IMR-90 (cell line): Measurements from ENCODE around the gene NXF2B. TPM values are rescaled to one million over a fixed set of nuclear protein-coding genes. Genes with fewer than 3 reads are reported as not detected.

ENCODE experiments used
- ATAC-seq: fragments of 200-7000 bp; cut with Tn5 transposase; 2 replicates; pipeline ENCODE4 v1.9.1; 2020; ENCODE audit warnings: low read depth, mild to moderate bottlenecking, moderate library complexity
- BruUV-seq: library from RNA; stranded (reverse); fragments of 400-500 nt; replicated peaks from 2 replicates; lab custom pipeline; 2021; lab: Mats Ljungman, UMichigan
- CTCF ChIA-PET: fragments of 300-600 bp; formaldehyde crosslinking; extraction: SDS; loops from one replicate; lab custom pipeline; 2021; ENCODE audit warnings: antibody characterized with exemption; lab: Yijun Ruan, JAX
- POLR2A ChIA-PET: fragments of 300-600 bp; sonication (Branson Sonifier 250); formaldehyde crosslinking; loops from one replicate; lab custom pipeline; 2022; ENCODE audit warnings: antibody characterized with exemption; ENCODE audit not compliant: unreplicated experiment; lab: Charles Lee
- DNase-seq: peaks from one replicate; pipeline ENCODE4 v3.0.0; 2013
- H2AFZ ChIP-seq: replicated peaks from 2 replicates; pipeline ENCODE3; 2013; ENCODE audit warnings: low read length, mild to moderate bottlenecking; ENCODE audit not compliant: poor library complexity
- H2AK5ac ChIP-seq: 2 replicates; pipeline ENCODE4 v1.6.1; 2013; ENCODE audit warnings: low read depth, low read length, inconsistent platforms
- H2AK9ac ChIP-seq: replicated peaks from 2 replicates; pipeline ENCODE3; 2013; ENCODE audit warnings: mild to moderate bottlenecking, low read depth, low read length, moderate library complexity; ENCODE audit not compliant: poor library complexity
- H2BK120ac ChIP-seq: 2 replicates; pipeline ENCODE4 v1.6.1; 2013; ENCODE audit warnings: low read depth, low read length, inconsistent platforms
- H2BK15ac ChIP-seq: 3 replicates; pipeline ENCODE4 v1.6.1; 2013; ENCODE audit warnings: low read depth, low read length, inconsistent platforms
- H2BK20ac ChIP-seq: 2 replicates; pipeline ENCODE4 v1.6.1; 2013; ENCODE audit warnings: low read depth, mild to moderate bottlenecking, inconsistent platforms, low read length, moderate library complexity
- H2BK5ac ChIP-seq: 2 replicates; pipeline ENCODE4 v1.6.1; 2013; ENCODE audit warnings: mild to moderate bottlenecking, low read depth, low read length, inconsistent platforms; ENCODE audit not compliant: poor library complexity, severe bottlenecking
- H3K14ac ChIP-seq: replicated peaks from 2 replicates; pipeline ENCODE4 v1.6.1; 2013; ENCODE audit warnings: low read depth, low read length, inconsistent platforms
- H3K18ac ChIP-seq: 2 replicates; pipeline ENCODE4 v1.6.1; 2013; ENCODE audit warnings: low read depth, low read length, control low read depth
- H3K23ac ChIP-seq: 2 replicates; pipeline ENCODE4 v1.6.1; 2013; ENCODE audit warnings: low read depth, low read length, inconsistent platforms
- H3K27ac ChIP-seq: 2 replicates; pipeline ENCODE4 v1.5.1; 2013; ENCODE audit warnings: mild to moderate bottlenecking, control low read depth, low read length; ENCODE audit not compliant: insufficient read depth
- H3K27me3 ChIP-seq: 2 replicates; pipeline ENCODE4 v1.6.1; 2013; ENCODE audit warnings: low read length; ENCODE audit not compliant: control insufficient read depth, insufficient read depth
- H3K36me3 ChIP-seq: 2 replicates; pipeline ENCODE4 v1.6.1; 2013; ENCODE audit warnings: low read length, mixed read lengths; ENCODE audit not compliant: control insufficient read depth, insufficient read depth
- H3K4ac ChIP-seq: 2 replicates; pipeline ENCODE4 v1.6.1; 2013; ENCODE audit warnings: low read depth, low read length, inconsistent platforms
- H3K4me1 ChIP-seq: 2 replicates; pipeline ENCODE4 v1.6.1; 2013; ENCODE audit warnings: low read length, mixed read lengths; ENCODE audit not compliant: control insufficient read depth, insufficient read depth
- H3K4me2 ChIP-seq: 2 replicates; pipeline ENCODE4 v1.6.1; 2013; ENCODE audit warnings: low read depth, mild to moderate bottlenecking, control low read depth, low read length, moderate library complexity
- H3K4me3 ChIP-seq: 2 replicates; pipeline ENCODE4 v1.5.1; 2013; ENCODE audit warnings: low read depth, mild to moderate bottlenecking, control low read depth, low read length, moderate library complexity; ENCODE audit not compliant: insufficient read depth
- H3K56ac ChIP-seq: 2 replicates; pipeline ENCODE4 v1.6.1; 2013; ENCODE audit warnings: low read length, inconsistent platforms; ENCODE audit not compliant: insufficient read depth; ENCODE audit errors: extremely low read depth
- H3K79me1 ChIP-seq, 2 experiments: 2 replicates each; pipeline ENCODE4 v1.6.1; 2013; ENCODE audit warnings: low read length in 2 of 2, inconsistent platforms in 1 of 2, low read depth in 1 of 2
- H3K9ac ChIP-seq: 2 replicates; pipeline ENCODE4 v1.6.1; 2013; ENCODE audit warnings: low read depth, low read length, control low read depth
- H3K9me1 ChIP-seq: 2 replicates; pipeline ENCODE4 v1.6.1; 2013; ENCODE audit warnings: low read length, inconsistent platforms; ENCODE audit not compliant: insufficient read depth
- H3K9me3 ChIP-seq: 2 replicates; pipeline ENCODE4 v1.6.1; 2013; ENCODE audit warnings: low read length; ENCODE audit not compliant: control insufficient read depth, insufficient read depth
- H4K20me1 ChIP-seq: 2 replicates; pipeline ENCODE4 v1.6.1; 2013; ENCODE audit warnings: low read length, inconsistent platforms; ENCODE audit not compliant: insufficient read depth
- H4K5ac ChIP-seq: 2 replicates; pipeline ENCODE4 v1.6.1; 2013; ENCODE audit warnings: mild to moderate bottlenecking, low read depth, low read length, control low read depth
- H4K8ac ChIP-seq, 2 experiments: 2 replicates each; pipeline ENCODE4 v1.6.1; 2013; ENCODE audit warnings: low read depth in 2 of 2, low read length in 2 of 2, control low read depth in 1 of 2, inconsistent platforms in 1 of 2
- H4K91ac ChIP-seq: 2 replicates; pipeline ENCODE4 v1.6.1; 2013; ENCODE audit warnings: low read depth, low read length, inconsistent platforms; ENCODE audit not compliant: insufficient read depth
- BHLHE40 ChIP-seq: fragments of 150-350 bp; IDR thresholded peaks from 2 replicates; pipeline ENCODE4 v1.6.1; 2016; ENCODE audit warnings: mild to moderate bottlenecking, low read depth, low read length
- CEBPB ChIP-seq: IDR thresholded peaks from 2 replicates; pipeline ENCODE4 v1.6.1; 2012; ENCODE audit warnings: low read depth, low read length, improper control_type of control experiment
- CHD1 ChIP-seq: IDR thresholded peaks from 2 replicates; pipeline ENCODE4 v1.6.1; 2012; ENCODE audit warnings: low read depth, low read length, improper control_type of control experiment
- ELK1 ChIP-seq: fragments of 150-350 bp; IDR thresholded peaks from 2 replicates; pipeline ENCODE4 v1.6.1; 2016; ENCODE audit warnings: low read depth, mild to moderate bottlenecking, low read length, moderate library complexity, borderline replicate concordance
- FOS ChIP-seq: fragments of 150-350 bp; IDR thresholded peaks from 2 replicates; pipeline ENCODE4 v1.6.1; 2016; ENCODE audit warnings: low read depth, low read length
- MAFK ChIP-seq: IDR thresholded peaks from 2 replicates; pipeline ENCODE4 v1.6.1; 2012; ENCODE audit warnings: low read depth, low read length, improper control_type of control experiment
- MAZ ChIP-seq: IDR thresholded peaks from 2 replicates; pipeline ENCODE4 v1.6.1; 2012; ENCODE audit warnings: low read depth, mild to moderate bottlenecking, low read length, improper control_type of control experiment, moderate library complexity, borderline replicate concordance
- MXI1 ChIP-seq: IDR thresholded peaks from 2 replicates; pipeline ENCODE4 v1.6.1; 2012; ENCODE audit warnings: low read depth, mild to moderate bottlenecking, low read length, moderate library complexity, borderline replicate concordance
- NFE2L2 ChIP-seq: fragments of 150-350 bp; IDR thresholded peaks from 2 replicates; pipeline ENCODE4 v1.6.1; 2016; ENCODE audit warnings: low read depth, mild to moderate bottlenecking, low read length
- POLR2A ChIP-seq: IDR thresholded peaks from 2 replicates; pipeline ENCODE4 v1.6.1; 2012; ENCODE audit warnings: mild to moderate bottlenecking, low read depth, low read length
- RAD21 ChIP-seq: IDR thresholded peaks from 2 replicates; pipeline ENCODE4 v1.6.1; 2012; ENCODE audit warnings: low read length, improper control_type of control experiment
- RCOR1 ChIP-seq: IDR thresholded peaks from 2 replicates; pipeline ENCODE4 v1.6.1; 2012; ENCODE audit warnings: mild to moderate bottlenecking, low read length, improper control_type of control experiment; ENCODE audit not compliant: insufficient replicate concordance
- RFX5 ChIP-seq: IDR thresholded peaks from 2 replicates; pipeline ENCODE4 v1.8.0; 2012; ENCODE audit warnings: low read depth, mild to moderate bottlenecking, low read length, moderate library complexity
- SMC3 ChIP-seq: fragments of 150-350 bp; IDR thresholded peaks from 2 replicates; pipeline ENCODE4 v1.6.1; 2016; ENCODE audit warnings: low read depth, mild to moderate bottlenecking, antibody characterized with exemption, low read length, moderate library complexity
- USF2 ChIP-seq: fragments of 150-350 bp; IDR thresholded peaks from 2 replicates; pipeline ENCODE4 v1.6.1; 2017; ENCODE audit warnings: mild to moderate bottlenecking, antibody characterized with exemption, low read length, low read depth
- WGBS, 2 experiments: methylation state at CpG; one replicate each; pipeline versions ENCODE4 v1.1.5 to v1.1.7; 2013; ENCODE audit warnings: missing lambda C conversion rate in 2 of 2; ENCODE audit not compliant: insufficient read length in 1 of 2; ENCODE audit errors: extremely low coverage in 2 of 2; 5-methylcytosine and 5-hydroxymethylcytosine counted together
- dilution Hi-C: fragments of 300-500 bp; cut with HindIII; formaldehyde crosslinking; loops from one replicate; pipeline ENCODE4 v1.14.3; 2018; ENCODE audit warnings: low sequenced_read_pairs; ENCODE audit not compliant: unreplicated experiment
- in situ Hi-C: fragments of 300-500 bp; cut with MboI; formaldehyde crosslinking; loops from 3 replicates; pipeline ENCODE4 v1.14.3; 2019; ENCODE audit warnings: low sequenced_read_pairs, inconsistent platforms, mixed read lengths
- intact Hi-C: fragments of 100-400 bp; cut with micrococcal nuclease; formaldehyde crosslinking; loops from 2 replicates; pipeline ENCODE4 v1.10.0; 2022
- polyA plus RNA-seq, 3 experiments: library from polyadenylated mRNA; depleted of rRNA; stranded (reverse); fragments of >200 nt; gene quantifications; 2 replicates each; pipeline ENCODE4 v1.2.3, GENCODE V29; 2012; ENCODE audit warnings: low replicate concordance in 1 of 3
- total RNA-seq: library from RNA; depleted of rRNA; stranded (reverse); fragments of >200 nt; gene quantifications from 2 replicates; pipeline ENCODE4 v1.2.3, GENCODE V29; 2012

NXF2B gene
- total and polyA plus RNA-seq, 2 of the 4 experiments (the other 2 are of a cell fraction): not detected

GRCh38 chrX:102339312-102340298 is 100.2 kb downstream of the NXF2B start (continued):
- TF ChIP-seq SMC3: no peak

- no peak overlapping the region for H3K56ac ChIP-seq
- H2AK5ac ChIP-seq: no peak overlapping the region
- no peaks in the 10 kb centered on the region for H4K20me1 ChIP-seq
- ATAC-seq (no peak), DNase-seq (no peak)
- intact Hi-C loops: no loop called here
- no peak overlapping the region for H2BK120ac ChIP-seq
- no peaks in the 10 kb centered on the region for H3K4me1 ChIP-seq
- dilution Hi-C loops: no loop called here
- no peak overlapping the region for H2BK15ac ChIP-seq
- H3K4me3 ChIP-seq: no peak overlapping the region
- H4K91ac ChIP-seq: no peak overlapping the region
- H3K27ac ChIP-seq: no peak overlapping the region
- H4K8ac ChIP-seq: no peak overlapping the region
- no peak overlapping the region for H2BK20ac ChIP-seq
- no peak overlapping the region for H2BK5ac ChIP-seq
- H2AFZ ChIP-seq: no peak overlapping the region
- H3K4ac ChIP-seq: no peak overlapping the region
- CTCF ChIA-PET: no interaction called here
- H3K9me3 ChIP-seq: no peaks in the 10 kb centered on the region
- 38% methylated on average over 2 of the region's 4 CpGs; no CpG with 5 or more reads in 1 of the 2 experiments for WGBS, 2 experiments
- H4K5ac ChIP-seq: no peak overlapping the region
- no peak for TF ChIP-seq RCOR1
- TF ChIP-seq MXI1: no peak
- no peak for TF ChIP-seq MAFK
- no peak for TF ChIP-seq USF2
- no peak for TF ChIP-seq BHLHE40
- TF ChIP-seq RFX5: no peak
- no peak for TF ChIP-seq POLR2A
- no peak for TF ChIP-seq ELK1
- TF ChIP-seq MAZ: no peak
- no peak for TF ChIP-seq NFE2L2
- no peak for TF ChIP-seq RAD21
- TF ChIP-seq CHD1: no peak
- TF ChIP-seq CEBPB: no peak
- TF ChIP-seq FOS: no peak
- POLR2A ChIA-PET: no interaction called here
- no peaks in the 10 kb centered on the region for H3K79me1 ChIP-seq
- BruUV-seq: no TSS peak
- H3K27me3 ChIP-seq: peaks cover 2% of the 10 kb centered on the region; the same call in 1 of the 2 replicates
- H3K23ac ChIP-seq: no peak overlapping the region
- no peaks in the 10 kb centered on the region for H3K36me3 ChIP-seq
- no peak overlapping the region for H3K9ac ChIP-seq
- no peak overlapping the region for H3K18ac ChIP-seq
- no peak overlapping the region for H3K4me2 ChIP-seq
- no peak overlapping the region for H2AK9ac ChIP-seq
- in situ Hi-C loops: no loop called here
- no peak overlapping the region for H3K14ac ChIP-seq
- H3K9me1 ChIP-seq: no peaks in the 10 kb centered on the region
Observed at GRCh38 chrX:102338162-102338561, 101.6 kb downstream of the NXF2B start.
